Panc1 (cell line): ENCODE data around the gene NTRK2.

ENCODE experiments used
- POLR2AphosphoS5 ChIP-seq: IDR thresholded peaks from 2 replicates; pipeline ENCODE4 v1.6.1; 2012; ENCODE audit warnings: mild to moderate bottlenecking, low read depth, low read length, moderate library complexity
- SIN3A ChIP-seq: IDR thresholded peaks from 2 replicates; pipeline ENCODE4 v1.6.1; 2012; ENCODE audit warnings: low read depth, mild to moderate bottlenecking, low read length, moderate library complexity, borderline replicate concordance; ENCODE audit not compliant: insufficient read depth
- TCF7L2 ChIP-seq: IDR thresholded peaks from 2 replicates; pipeline ENCODE4 v1.6.1; 2011; ENCODE audit warnings: mild to moderate bottlenecking, low read depth, low read length, inconsistent platforms
- TF ChIP-seq, protein P1 (sequence below): fragments of 450-650 bp; IDR thresholded peaks from 2 replicates; pipeline ENCODE4 v1.5.1; 2017; ENCODE audit warnings: mild to moderate bottlenecking
- TF ChIP-seq, protein P2 (sequence below), 2 experiments: IDR thresholded peaks; 2 replicates each; pipeline ENCODE4 v1.6.1; 2011 to 2012; ENCODE audit warnings: low read depth in 2 of 2, control low read depth in 1 of 2, low read length in 1 of 2, mild to moderate bottlenecking in 1 of 2, moderate library complexity in 1 of 2; ENCODE audit not compliant: insufficient read depth in 1 of 2

DNA sequence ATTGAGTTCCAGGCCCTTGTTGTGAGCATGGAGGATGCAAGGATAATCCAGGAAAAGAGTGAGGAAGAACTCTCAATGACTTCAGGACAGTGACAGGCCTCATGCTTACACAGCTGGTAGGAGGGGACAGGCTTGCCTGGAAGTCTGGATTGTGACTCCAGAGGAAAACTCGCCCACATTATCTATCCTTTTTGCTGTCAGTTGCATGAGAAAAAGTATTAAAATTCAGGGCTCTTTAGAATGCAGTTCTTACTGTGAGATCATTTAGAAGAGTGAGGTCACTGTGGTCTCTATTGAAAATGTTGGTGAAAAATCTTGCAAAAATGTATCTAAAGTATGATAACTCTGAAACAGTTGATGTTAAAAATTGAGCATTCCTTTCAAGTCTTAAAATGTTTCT lies 30.5 kb downstream of the NTRK2 start:
- TF ChIP-seq, protein P1, sequence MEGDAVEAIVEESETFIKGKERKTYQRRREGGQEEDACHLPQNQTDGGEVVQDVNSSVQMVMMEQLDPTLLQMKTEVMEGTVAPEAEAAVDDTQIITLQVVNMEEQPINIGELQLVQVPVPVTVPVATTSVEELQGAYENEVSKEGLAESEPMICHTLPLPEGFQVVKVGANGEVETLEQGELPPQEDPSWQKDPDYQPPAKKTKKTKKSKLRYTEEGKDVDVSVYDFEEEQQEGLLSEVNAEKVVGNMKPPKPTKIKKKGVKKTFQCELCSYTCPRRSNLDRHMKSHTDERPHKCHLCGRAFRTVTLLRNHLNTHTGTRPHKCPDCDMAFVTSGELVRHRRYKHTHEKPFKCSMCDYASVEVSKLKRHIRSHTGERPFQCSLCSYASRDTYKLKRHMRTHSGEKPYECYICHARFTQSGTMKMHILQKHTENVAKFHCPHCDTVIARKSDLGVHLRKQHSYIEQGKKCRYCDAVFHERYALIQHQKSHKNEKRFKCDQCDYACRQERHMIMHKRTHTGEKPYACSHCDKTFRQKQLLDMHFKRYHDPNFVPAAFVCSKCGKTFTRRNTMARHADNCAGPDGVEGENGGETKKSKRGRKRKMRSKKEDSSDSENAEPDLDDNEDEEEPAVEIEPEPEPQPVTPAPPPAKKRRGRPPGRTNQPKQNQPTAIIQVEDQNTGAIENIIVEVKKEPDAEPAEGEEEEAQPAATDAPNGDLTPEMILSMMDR = no peak
- TF ChIP-seq POLR2AphosphoS5 = no peak
- no peak for TF ChIP-seq SIN3A
- TF ChIP-seq, protein P2, sequence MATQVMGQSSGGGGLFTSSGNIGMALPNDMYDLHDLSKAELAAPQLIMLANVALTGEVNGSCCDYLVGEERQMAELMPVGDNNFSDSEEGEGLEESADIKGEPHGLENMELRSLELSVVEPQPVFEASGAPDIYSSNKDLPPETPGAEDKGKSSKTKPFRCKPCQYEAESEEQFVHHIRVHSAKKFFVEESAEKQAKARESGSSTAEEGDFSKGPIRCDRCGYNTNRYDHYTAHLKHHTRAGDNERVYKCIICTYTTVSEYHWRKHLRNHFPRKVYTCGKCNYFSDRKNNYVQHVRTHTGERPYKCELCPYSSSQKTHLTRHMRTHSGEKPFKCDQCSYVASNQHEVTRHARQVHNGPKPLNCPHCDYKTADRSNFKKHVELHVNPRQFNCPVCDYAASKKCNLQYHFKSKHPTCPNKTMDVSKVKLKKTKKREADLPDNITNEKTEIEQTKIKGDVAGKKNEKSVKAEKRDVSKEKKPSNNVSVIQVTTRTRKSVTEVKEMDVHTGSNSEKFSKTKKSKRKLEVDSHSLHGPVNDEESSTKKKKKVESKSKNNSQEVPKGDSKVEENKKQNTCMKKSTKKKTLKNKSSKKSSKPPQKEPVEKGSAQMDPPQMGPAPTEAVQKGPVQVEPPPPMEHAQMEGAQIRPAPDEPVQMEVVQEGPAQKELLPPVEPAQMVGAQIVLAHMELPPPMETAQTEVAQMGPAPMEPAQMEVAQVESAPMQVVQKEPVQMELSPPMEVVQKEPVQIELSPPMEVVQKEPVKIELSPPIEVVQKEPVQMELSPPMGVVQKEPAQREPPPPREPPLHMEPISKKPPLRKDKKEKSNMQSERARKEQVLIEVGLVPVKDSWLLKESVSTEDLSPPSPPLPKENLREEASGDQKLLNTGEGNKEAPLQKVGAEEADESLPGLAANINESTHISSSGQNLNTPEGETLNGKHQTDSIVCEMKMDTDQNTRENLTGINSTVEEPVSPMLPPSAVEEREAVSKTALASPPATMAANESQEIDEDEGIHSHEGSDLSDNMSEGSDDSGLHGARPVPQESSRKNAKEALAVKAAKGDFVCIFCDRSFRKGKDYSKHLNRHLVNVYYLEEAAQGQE (IDR thresholded peaks at IDR 0.05; ENCODE audit: insufficient read depth in 1 of 2, low read depth in 2 of 2, low read length in 1 of 2) = no peak
- no peak for TF ChIP-seq TCF7L2
